HFF-Myc (cell line): ENCODE measurements around the gene ASB6.

Source experiments
- DNase-seq: peaks from one replicate; pipeline ENCODE4 v3.0.0-alpha.2; 2011; ENCODE audit warnings: low read depth; ENCODE audit errors: extremely low read depth
- H3K4me3 ChIP-seq: replicated peaks from 2 replicates; pipeline ENCODE4 v1.5.1; 2011; ENCODE audit warnings: low read depth, mild to moderate bottlenecking, control low read depth, low read length
- CTCF ChIP-seq: IDR thresholded peaks from 2 replicates; pipeline ENCODE4 v1.5.1; 2012; ENCODE audit warnings: mild to moderate bottlenecking, low read depth, low read length, control low read depth; ENCODE audit errors: missing control alignments

Gene ASB6

GRCh38 chr9:129635099-129636065 is 6.6 kb downstream of the ASB6 start:
- no peak overlapping the region for H3K4me3 ChIP-seq
- TF ChIP-seq CTCF: no peak
- DNase-seq: no peak

- TF ChIP-seq CTCF: no peak
- no peak overlapping the region for H3K4me3 ChIP-seq
- DNase-seq: no peak
Observed at GRCh38 chr9:129633848-129634247, 8.1 kb downstream of the ASB6 start.

- DNase-seq: no peak
- TF ChIP-seq CTCF: no peak
- H3K4me3 ChIP-seq: no peak overlapping the region
Observed at GRCh38 chr9:129633207-129633606, 8.7 kb downstream of the ASB6 start.

GRCh38 chr9:129632460-129632859 is 9.5 kb downstream of the ASB6 start:
- no peak for TF ChIP-seq CTCF
- no peak for DNase-seq
- H3K4me3 ChIP-seq: no peak overlapping the region

GRCh38 chr9:129631674-129632129 is 10.2 kb downstream of the ASB6 start:
- TF ChIP-seq CTCF: no peak
- no peak for DNase-seq

GRCh38 chr9:129630967-129631673 is 10.8 kb downstream of the ASB6 start:
- TF ChIP-seq CTCF: no peak
- H3K4me3 ChIP-seq: no peak overlapping the region
- no peak for DNase-seq

More at GRCh38 chr9:129631674-129632129, 10.2 kb downstream of the ASB6 start:
- H3K4me3 ChIP-seq: no peak overlapping the region
